GM19395 (cell line): ENCODE measurements around the gene BARD1.
A peak's percentile ranks its signal among the peaks of the same experiment; 100 is the strongest.
"Not testable (repeated sequence)": the region's sequence is repeated elsewhere in the genome, so short reads cannot be mapped to it uniquely, and the experiment has no call there.

Experiments
- ATAC-seq: cut with Tn5 transposase; IDR thresholded peaks from one replicate; pipeline ENCODE4 v1.9.1; 2021; ENCODE audit warnings: mild to moderate bottlenecking, moderate library complexity; ENCODE audit not compliant: unreplicated experiment

The BARD1 gene

DNA sequence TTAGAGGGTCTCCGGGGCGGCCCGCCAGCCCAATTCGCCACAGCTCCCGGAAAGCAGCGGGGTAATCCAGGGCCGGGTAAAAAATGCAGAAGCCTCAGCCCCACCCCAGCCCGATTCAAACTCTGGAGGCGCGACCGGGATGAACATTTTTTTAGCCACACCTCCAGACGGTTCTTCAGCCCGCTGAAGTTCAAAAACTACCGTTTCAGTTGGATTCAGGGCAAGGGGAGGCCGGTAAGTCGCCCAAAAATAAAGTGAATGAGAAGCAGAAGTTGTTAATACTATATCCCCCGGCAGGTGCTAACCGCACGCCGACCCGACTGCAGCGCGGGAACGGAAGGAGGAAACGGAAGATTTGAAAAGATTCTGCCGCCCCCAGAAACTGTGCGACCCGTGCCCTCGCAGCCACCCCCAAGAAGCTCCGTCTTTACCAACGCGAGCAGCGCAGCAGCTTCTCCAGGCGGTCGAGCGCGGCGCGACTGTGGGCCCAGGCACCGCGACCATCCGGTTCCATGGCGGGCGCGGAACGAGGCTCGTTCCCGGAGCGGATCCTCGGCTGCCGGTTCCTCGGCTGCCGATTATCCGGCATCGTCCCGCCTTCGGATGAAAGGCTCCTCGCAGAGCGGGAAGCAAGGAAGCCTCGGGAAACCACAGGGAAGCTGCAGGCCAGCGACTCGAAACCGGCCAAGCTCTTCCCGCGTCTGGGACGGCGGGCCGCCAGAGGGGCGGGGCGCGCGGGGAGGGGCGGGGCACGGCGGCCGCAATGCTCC lies at the start of gene BARD1:
BARD1 (minus strand) TSS at position 703 of the 770 bp plus-strand sequence; CDS start at position 589, 114 bp downstream.
- ATAC-seq, result peak; percentile 38

DNA sequence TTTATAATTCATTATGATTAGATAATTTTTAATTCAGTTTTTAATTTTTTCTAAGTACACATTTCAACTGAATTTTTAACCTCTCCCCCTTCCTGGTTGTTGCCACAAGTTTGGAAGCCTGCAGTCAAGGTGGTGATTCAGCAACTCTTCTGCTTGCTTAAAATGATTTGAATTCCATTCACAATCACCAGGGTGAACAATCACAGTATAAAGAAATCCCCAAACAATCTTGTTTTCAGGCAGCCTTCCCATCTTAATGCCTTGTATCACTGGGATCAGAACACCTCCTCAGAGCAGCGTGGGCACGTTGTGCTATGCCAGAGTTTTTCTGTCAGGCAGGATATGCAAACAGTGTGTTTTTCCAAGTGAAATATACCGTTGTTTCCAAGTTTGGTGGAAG lies 46.7 kb upstream of the BARD1 start:
- ATAC-seq, result no peak

DNA sequence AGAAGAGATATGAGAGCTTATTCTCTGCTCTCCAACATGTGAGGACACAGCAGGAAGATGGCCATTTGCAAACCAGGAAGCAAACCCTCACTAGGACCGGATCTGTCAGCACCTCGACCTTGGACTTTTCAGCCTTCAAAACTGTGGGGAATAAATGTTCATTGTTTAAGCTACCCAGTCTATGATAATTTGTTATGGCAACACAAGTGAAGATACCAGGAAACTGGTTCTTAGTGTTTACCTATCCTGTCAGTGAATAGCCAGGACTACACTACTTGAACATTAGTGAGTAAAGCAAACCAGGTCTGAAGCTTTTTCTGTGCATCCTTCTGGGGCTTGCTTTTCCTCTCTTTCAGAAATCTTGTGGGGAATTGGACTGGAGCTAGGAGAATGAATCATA lies 44.4 kb upstream of the BARD1 start:
- no peak for ATAC-seq

DNA sequence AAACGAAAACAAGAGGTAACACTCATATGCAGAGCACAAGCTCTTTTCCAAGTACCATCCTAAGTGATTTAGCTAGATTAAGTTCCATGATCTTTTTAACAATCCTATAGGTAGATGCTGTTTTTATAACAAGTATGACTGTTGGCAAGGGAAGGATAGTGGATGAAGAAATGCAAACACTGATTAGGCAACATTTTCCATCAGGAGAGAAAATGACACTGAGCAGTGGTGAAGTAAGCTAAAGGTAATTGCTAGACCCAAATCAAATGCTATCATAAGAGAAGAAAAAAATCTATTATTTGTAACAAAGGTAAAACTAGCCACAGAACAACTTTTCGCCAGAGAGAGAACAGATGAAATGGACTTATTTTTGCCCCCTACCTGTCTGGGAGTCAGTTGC lies 34.3 kb upstream of the BARD1 start:
- ATAC-seq, result no peak

DNA sequence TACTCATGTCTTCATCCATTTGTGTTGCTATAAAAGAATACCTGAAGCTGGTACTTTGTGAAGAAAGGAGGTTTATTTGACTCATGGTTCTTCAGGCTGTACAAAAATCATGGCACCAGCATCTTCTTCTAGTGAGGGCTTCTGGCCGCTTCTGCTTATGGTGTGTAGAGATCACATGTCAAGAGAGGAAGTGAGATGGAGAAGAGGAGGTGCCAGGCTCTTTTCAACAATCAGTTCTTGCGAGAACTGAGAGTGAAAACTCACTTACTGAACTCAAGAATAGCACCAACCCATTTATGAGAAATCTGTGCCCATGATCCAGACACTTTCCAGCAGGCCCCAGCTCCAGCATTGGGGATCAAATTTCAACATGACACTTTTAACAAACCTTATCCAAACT lies 30.0 kb upstream of the BARD1 start:
- ATAC-seq, result peak; percentile 93

DNA sequence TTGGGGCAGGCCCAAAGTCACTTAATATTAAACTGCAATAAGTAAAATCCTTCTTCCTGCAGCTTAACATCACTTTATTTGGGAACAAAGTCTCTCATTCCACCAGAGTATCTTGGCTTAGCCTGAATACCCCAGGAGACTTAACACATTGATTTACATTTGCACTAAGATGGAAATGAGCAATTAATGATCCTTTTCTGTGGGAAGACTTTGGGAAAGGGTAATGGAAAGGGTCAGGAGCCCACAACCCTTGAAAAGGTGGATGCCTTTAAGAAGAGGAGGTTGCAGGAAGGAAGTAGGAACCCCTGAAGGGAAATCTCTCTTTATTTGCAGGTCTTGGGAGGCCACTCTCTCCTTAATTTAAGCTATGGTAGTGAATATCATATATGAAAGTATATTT lies 28.0 kb upstream of the BARD1 start:
- ATAC-seq, result no peak

DNA sequence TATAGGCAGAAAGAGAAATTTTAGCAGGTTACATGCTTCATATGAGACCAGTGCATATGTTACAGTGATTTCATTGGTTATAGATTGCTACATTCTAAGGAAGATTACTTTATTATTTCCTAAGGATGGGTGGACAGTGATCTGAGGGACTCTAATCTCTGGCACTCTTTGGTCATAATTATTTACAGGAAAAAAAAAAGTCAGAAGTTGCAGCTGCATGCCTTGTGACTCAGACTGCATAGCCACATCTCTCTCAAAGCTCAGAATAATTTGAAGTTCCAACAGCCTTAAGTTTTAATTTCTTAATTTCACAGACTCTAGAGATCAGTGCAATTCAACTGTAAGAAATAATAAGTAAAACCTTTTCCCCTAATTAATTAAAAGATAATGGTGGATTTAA lies 27.1 kb upstream of the BARD1 start:
- no peak for ATAC-seq

DNA sequence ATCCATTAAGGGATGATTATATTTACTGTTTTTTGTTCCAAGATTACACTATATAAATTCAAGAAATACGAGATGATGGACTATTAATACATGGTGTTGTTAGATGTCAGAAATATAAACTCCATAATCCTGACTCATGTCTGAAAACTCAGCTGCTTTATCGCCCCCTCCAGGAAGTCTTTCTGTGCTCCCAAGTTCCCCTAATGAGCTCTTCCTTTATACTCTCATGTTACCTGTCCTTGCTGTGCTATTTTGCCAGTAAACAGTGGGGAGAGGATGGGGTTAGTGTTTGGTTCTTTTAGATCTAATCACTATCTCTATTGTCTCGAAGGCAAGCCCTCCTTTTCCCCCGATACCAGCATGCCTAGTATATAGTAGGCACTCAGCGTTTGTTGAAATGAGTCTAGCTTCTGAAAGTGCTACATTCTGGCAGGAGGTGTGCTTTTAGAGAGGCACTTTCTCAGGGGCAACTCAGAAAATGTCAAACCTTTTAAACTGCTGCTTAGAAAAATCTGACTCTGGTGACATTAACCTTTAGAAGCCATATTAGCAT lies 21.4 kb upstream of the BARD1 start:
- ATAC-seq, result no peak

DNA sequence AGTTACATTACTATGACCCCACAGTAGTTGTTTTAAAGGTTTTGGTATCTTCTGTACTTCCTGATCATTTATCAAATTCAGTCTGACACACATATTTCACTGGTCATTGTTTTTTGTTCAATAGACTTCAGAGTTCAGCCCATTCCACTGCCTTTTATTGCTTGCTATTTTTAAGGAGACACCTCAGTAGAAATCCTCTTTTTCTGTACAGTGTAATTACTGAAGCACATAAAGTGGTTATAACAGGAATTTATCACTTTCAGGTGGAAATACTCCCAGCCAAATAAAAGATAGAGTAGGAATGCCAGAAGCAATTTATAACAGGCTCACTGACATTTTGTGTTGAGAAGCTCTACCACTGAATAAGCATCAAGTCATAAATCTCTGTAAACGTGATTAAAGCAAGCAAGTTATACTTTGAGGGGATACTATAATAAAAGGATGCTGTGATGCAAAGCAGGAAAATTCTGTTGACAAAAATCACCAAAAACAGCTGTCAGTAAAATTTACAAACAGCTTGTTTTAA lies 6.6 kb upstream of the BARD1 start:
- no peak for ATAC-seq

DNA sequence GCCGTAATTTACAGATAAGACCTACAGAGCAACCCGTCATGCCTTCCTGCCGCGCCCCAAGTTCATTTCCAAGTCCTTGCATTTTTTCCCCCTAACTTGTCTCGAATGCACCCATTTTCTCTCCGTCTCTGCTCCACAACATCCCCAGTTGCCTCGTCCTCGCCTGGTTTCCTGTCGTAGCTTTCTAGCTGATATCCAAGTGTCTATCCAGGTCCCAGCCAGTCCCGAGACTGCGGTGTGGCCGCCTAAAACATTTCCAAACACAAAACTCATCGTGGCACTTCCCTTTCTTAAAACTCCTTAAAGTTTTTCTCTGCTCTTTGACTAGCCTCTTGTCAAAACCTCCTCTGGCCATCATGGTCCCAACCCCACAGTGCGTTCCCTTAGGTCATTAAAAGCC lies 1.2 kb upstream of the BARD1 start:
- ATAC-seq, result no peak

DNA sequence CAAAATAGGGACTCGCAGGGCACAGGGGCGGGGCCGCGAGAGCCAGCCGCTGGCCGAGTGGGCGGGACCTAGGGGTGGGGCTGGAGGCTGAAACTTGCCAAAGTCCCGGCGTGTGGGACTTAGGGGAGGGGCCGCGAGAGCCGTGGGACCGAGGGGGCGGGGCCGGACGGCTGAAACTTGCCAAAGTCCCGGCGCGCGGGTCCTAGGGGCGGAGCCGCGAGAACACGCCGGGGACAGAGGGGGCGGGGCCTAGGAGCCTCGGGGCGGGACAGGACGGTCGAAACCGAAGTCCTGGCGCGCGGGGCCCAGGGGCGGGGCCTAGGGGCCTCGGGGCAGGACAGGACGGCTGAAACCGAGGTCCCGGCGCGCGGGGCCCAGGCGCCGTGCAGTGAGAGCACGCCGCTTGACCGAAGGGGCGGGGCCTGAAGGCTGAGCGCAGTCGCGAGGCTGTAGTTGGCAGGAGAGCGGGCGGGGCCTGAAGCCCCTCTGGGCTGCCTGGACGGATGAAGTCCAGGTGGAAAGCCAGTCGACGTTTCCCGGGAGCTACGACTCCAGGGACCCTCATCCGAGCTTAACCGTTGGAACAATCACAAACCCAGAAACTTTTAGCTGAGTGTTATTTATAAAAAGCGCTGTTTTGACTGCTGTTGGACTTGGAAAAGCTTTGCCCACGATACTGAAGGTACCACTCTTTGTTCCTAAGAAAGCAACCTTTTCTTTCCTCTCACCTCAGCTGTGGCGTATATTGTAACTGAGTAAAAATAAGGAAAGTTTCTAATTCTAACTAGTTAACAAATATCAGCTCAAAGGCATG lies 475 bp upstream of the BARD1 start:
- ATAC-seq, result peak; percentile 78

DNA sequence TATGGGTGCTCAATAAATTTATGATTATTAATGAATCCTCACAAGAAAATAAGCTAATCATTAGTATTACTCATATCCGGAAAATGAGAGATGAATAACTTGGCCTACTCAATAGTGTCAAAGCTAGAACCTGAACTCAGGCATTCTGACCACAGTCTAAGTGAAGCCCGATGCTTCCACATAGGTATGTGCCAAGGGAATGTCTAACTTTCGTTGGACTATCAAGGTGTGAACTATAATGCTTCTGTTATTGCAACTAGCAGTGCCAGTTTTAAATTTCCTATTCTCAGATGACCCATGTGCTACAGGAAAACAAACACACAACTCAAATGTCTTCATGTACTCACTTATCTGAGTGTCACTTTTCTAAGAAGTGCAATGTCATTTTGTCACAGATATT lies 1.8 kb downstream of the BARD1 start:
- ATAC-seq, result no peak

DNA sequence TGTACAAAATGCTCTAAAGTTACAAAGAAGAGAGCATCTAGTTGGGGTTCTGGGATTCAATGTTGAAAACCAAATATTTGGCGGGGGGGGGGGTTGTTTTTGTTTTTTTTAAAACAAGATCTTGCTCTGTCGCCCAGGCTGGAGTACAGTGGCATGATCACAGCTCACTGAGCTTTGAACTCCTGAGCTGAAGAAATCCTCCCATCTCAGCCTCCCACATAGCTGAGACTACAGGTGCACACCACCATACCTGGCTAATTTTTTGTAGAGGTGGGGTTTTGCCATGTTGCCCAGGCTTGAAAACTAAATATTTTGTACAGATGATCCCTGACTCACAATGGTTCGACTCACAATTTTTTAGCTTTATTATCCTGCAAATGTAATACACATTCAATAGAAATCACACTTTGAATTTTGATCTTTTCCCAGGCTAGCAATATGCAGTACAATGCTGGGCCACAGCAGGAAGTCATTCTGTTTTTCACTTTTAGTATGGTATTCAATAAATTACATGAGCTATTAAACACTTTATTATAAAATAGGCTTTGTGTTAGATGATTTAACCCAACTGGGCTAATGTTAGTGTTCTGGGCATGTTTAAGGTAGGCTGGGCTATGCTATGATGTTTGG lies 7.6 kb downstream of the BARD1 start:
- ATAC-seq, result no peak

DNA sequence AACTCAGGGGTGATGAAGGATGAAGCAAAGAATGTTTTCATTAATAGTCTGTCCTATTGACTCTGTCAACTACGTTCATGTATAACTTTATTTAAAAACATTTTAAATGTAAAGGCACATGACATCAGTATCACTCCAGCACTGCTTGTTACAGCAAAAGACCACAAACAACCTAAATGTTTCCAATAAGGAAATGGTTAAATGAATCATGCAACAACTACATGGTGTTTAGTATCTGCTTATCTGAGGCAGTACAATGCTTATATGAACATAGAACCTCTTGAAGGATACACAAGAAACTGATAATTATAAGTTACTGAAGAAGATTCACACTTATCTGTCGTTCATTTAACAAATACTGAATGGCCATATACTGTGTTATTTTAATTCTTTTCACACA lies 8.4 kb downstream of the BARD1 start:
- no peak for ATAC-seq

DNA sequence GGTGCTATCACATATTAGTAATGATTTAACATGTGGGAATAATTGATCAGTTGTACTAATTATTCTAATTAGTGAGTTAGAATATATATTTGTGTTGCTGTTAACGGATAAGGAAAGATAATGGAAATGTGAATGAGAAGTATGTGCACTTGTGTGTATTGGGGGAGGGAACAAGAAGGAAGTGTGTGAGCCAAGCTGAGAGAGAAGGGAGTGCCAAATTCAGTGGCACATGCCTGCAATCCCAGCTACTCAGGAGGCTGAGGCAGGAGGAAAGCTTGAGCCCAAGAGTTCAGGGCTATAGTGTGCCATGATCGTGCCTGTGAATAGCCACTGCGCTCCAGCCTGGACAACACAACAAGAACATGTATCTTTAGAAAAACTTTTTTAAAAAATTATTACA lies 9.3 kb downstream of the BARD1 start:
- ATAC-seq, result no peak

DNA sequence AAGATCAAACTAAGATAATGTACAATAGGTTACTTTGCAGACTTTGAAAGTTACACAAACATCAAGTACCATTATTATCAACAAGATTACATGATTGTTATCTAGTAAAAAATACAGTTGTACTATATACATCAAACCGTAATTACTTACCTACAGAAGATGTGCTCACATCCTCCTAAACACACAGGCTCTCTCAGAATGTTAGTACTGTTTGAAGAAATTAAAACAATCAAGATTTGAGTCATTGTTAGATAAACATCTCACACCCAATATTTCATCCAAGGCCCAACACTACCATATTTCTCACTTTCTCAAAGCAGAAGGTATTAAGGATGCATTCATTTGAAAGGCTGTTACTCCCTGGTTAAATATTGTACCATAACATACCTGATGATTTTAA lies 12.6 kb downstream of the BARD1 start:
- ATAC-seq, result no peak

DNA sequence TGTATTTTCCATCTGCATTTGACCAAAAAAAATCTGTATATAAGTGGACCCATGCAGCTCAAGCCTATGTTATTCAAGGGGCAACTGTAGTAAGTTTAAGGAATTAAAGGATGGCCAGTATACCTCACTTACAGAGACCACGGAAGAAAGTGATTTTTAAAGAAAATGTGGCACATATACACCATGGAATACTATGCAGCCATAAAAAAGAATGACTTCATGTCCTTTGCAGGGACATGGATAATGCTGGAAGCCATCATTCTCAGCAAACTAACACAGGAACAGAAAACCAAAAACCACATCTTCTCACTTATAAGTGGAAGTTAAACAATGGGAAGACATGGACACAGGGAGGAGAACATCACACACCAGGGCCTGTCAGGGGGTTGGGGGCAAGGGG lies 26.3 kb downstream of the BARD1 start:
- not testable (repeated sequence) for ATAC-seq

DNA sequence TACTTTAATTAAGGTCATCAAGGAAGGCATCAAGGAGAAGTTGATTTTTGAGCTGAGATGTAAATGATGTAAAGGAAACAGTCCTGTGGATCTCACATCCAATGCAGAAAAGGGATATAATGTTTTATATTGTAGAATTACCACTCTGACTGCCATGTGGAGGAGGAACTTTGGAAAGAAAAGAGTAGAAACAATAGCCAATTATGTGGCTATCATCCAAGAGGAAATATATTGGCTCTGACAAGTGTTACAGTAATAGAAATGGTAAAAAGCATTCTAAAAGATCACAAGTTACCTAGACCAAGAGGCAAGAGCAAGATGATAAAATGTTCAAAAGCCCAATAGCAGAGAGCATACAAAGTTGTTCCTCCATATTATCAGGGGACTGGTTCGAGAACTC lies 26.8 kb downstream of the BARD1 start:
- ATAC-seq, result no peak

DNA sequence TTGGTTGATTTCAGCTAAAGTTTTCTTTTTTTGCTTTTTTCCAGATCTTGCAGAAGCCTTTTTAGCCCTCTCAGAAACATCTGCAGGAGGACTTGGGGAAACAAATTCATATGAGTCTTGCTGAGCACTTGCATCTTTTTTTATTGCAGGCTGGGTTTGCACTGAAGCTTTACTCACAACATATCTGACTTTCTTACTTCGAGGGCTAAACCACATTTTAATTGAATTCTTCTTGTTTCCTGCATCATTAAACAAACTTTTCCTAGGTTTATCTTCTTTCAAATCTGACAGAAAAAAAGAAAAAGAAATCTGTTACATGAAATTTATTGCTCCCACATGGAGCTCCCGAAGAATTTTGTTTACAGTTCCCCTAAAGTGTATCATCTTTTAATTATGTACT lies 28.3 kb downstream of the BARD1 start:
- no peak for ATAC-seq

DNA sequence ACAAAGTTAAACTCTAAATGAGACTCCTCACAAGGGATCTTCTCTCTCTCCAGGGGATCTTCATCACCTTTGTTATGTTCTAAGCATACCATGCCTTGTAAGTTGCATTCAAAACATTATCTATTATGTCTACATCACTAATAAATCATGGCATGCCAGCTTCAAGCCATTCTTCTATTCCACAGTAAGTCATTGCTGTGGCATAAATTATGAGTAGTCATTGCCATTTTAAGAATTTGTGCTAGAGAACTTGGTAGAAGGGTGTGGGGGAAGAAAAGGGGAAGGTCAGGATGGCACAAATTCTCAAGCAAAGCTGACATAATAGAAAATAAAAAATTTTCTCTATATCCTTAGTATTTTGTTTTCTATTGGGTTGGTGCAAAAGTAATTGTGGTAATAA lies 33.5 kb downstream of the BARD1 start:
- ATAC-seq, result no peak

DNA sequence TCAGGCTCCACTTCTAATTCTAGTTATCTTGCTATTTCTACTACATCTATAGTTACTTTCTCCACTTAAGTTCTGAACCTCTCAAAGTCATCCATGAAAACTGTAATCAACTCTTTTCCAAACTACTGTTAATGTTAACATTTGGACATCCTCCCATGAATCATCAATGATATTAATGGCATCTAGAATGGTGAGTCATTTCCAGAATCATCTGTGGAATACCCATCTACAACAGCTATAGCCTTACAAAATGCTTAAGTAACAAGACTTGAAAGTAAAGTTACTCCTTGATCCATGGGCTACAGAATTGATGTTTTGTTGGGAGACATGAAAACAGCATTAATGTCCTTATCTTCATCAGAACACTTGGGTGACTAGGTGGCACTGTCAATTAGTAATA lies 35.4 kb downstream of the BARD1 start:
- ATAC-seq, result no peak
